Prostate gland (tissue), 2 donors: ENCODE measurements around the gene RIMBP3B. TPM values are rescaled to one million over a fixed set of nuclear protein-coding genes. Genes with fewer than 3 reads are reported as not detected.
A peak's percentile ranks its signal among the peaks of the same experiment; 100 is the strongest.
"Not testable (repeated sequence)": the region's sequence is repeated elsewhere in the genome, so short reads cannot be mapped to it uniquely, and the experiment has no call there.

Source experiments
- DNase-seq: peaks from one replicate; pipeline ENCODE4 v3.0.0-alpha.2; 2019; ENCODE audit warnings: low spot score
- H3K27ac ChIP-seq, 2 donors: fragments of 200-600 bp; sonication (generic); 2 replicates each; pipeline ENCODE4 v1.5.1; 2017 to 2019
- H3K27me3 ChIP-seq: fragments of 200-600 bp; sonication (generic); replicated peaks from 2 replicates; pipeline ENCODE4 v1.5.1; 2019; ENCODE audit not compliant: insufficient read depth
- H3K36me3 ChIP-seq, 2 donors: fragments of 200-600 bp; sonication (generic); 1 replicate in 1 of 2; 2 replicates in 1 of 2; pipeline versions ENCODE4 v1.5.1 to v1.8.1; 2017 to 2019
- H3K4me1 ChIP-seq: fragments of 200-600 bp; sonication (generic); replicated peaks from 2 replicates; pipeline ENCODE4 v1.5.1; 2019
- H3K4me3 ChIP-seq, 2 donors: fragments of 200-600 bp; sonication (generic); 2 replicates each; pipeline ENCODE4 v1.5.1; 2017 to 2019
- H3K9me3 ChIP-seq: fragments of 200-600 bp; sonication (generic); 2 replicates; pipeline ENCODE4 v1.5.1; 2017
- WGBS: methylation state at CpG from one replicate; pipeline ENCODE4 v1.1.5; 2018; 5-methylcytosine and 5-hydroxymethylcytosine counted together
- intact Hi-C: fragments of 100-400 bp; cut with DNase I; formaldehyde crosslinking; loops from one replicate; pipeline ENCODE4 v1.14.2; 2022
- total RNA-seq, 2 donors: library from RNA; depleted of rRNA; stranded (reverse); fragments of >200 nt; gene quantifications; one replicate each; pipeline ENCODE4 v1.1.0, GENCODE V29; 2016

RIMBP3B gene
- total RNA-seq, 2 donors from 2014 or later = not detected

- DNase-seq, H3K36me3 ChIP-seq, intact Hi-C loops, H3K4me1 ChIP-seq, H3K4me3 ChIP-seq, H3K9me3 ChIP-seq, H3K27me3 ChIP-seq, H3K27ac ChIP-seq: not testable (repeated sequence)
- WGBS = no CpG with 5 or more reads among the region's 9 CpGs
Measured at GRCh38 chr22:21390013-21390412, 6.5 kb downstream of the RIMBP3B start.

- DNase-seq, H3K9me3 ChIP-seq, H3K4me1 ChIP-seq, H3K36me3 ChIP-seq, H3K27me3 ChIP-seq, H3K27ac ChIP-seq, H3K4me3 ChIP-seq, intact Hi-C loops: not testable (repeated sequence)
- WGBS = no CpG with 5 or more reads among the region's 7 CpGs
Measured at GRCh38 chr22:21394613-21395012, 11.1 kb downstream of the RIMBP3B start.

GRCh38 chr22:21401197-21401969 lies 17.8 kb downstream of the RIMBP3B start:
- H3K36me3 ChIP-seq, H3K27me3 ChIP-seq, H3K4me1 ChIP-seq, DNase-seq, intact Hi-C loops, H3K27ac ChIP-seq, H3K9me3 ChIP-seq, H3K4me3 ChIP-seq: not testable (repeated sequence)
- WGBS = no CpG with 5 or more reads among the region's 21 CpGs

- H3K27ac ChIP-seq, H3K36me3 ChIP-seq, intact Hi-C loops, H3K9me3 ChIP-seq, H3K4me1 ChIP-seq, H3K27me3 ChIP-seq, H3K4me3 ChIP-seq, DNase-seq: not testable (repeated sequence)
- WGBS = 100% methylated on average over 1 of the region's 5 CpGs
Measured at GRCh38 chr22:21402763-21403314, 19.3 kb downstream of the RIMBP3B start.

GRCh38 chr22:21407139-21407538 lies 23.6 kb downstream of the RIMBP3B start:
- H3K4me3 ChIP-seq, H3K27me3 ChIP-seq, DNase-seq, H3K4me1 ChIP-seq, H3K36me3 ChIP-seq, intact Hi-C loops, H3K9me3 ChIP-seq, H3K27ac ChIP-seq: not testable (repeated sequence)
- 100% methylated on average over 1 of the region's 1 CpG for WGBS

GRCh38 chr22:21407792-21408191 lies 24.2 kb downstream of the RIMBP3B start:
- WGBS = 100% methylated on average over 1 of the region's 4 CpGs
- intact Hi-C loops, H3K27ac ChIP-seq, H3K36me3 ChIP-seq, H3K27me3 ChIP-seq, DNase-seq, H3K4me1 ChIP-seq, H3K4me3 ChIP-seq, H3K9me3 ChIP-seq: not testable (repeated sequence)

GRCh38 chr22:21416375-21416774 lies 32.8 kb downstream of the RIMBP3B start:
- H3K36me3 ChIP-seq, H3K27me3 ChIP-seq, H3K4me1 ChIP-seq, H3K4me3 ChIP-seq, H3K9me3 ChIP-seq, DNase-seq, intact Hi-C loops, H3K27ac ChIP-seq: not testable (repeated sequence)
- WGBS = 21% methylated on average over 7 of the region's 25 CpGs

GRCh38 chr22:21417227-21417746 lies 33.7 kb downstream of the RIMBP3B start, which contains the start of gene HIC2:
Gene HIC2 (plus strand): TSS chr22:21417371. CDS start chr22:21442832, 25,461 bp downstream.
- H3K27ac ChIP-seq, H3K27me3 ChIP-seq, intact Hi-C loops, DNase-seq, H3K9me3 ChIP-seq, H3K4me1 ChIP-seq, H3K36me3 ChIP-seq: not testable (repeated sequence)
- no CpG with 5 or more reads among the region's 81 CpGs for WGBS
- peak within 1 kb of the TSS; percentile 29 to 34 for H3K4me3 ChIP-seq

GRCh38 chr22:21417853-21418252 lies 34.3 kb downstream of the RIMBP3B start:
- intact Hi-C loops, H3K36me3 ChIP-seq, H3K27ac ChIP-seq, H3K9me3 ChIP-seq, DNase-seq, H3K4me1 ChIP-seq, H3K27me3 ChIP-seq: not testable (repeated sequence)
- 0% methylated on average over 7 of the region's 33 CpGs for WGBS
- H3K4me3 ChIP-seq = peak overlapping the region; percentile 29 to 34

- H3K36me3 ChIP-seq, H3K9me3 ChIP-seq, H3K4me3 ChIP-seq, H3K27me3 ChIP-seq, intact Hi-C loops, H3K27ac ChIP-seq, H3K4me1 ChIP-seq, DNase-seq: not testable (repeated sequence)
- 45% methylated on average over 5 of the region's 15 CpGs for WGBS
Measured at GRCh38 chr22:21418974-21419638, 35.6 kb downstream of the RIMBP3B start.

- H3K4me3 ChIP-seq, H3K4me1 ChIP-seq, H3K27ac ChIP-seq, intact Hi-C loops, H3K36me3 ChIP-seq, DNase-seq, H3K9me3 ChIP-seq, H3K27me3 ChIP-seq: not testable (repeated sequence)
- 12% methylated on average over 5 of the region's 19 CpGs for WGBS
Measured at GRCh38 chr22:21420180-21420763, 36.7 kb downstream of the RIMBP3B start.

GRCh38 chr22:21424084-21424709 lies 40.6 kb downstream of the RIMBP3B start:
- H3K36me3 ChIP-seq, DNase-seq, H3K27ac ChIP-seq, H3K27me3 ChIP-seq, intact Hi-C loops, H3K4me3 ChIP-seq, H3K4me1 ChIP-seq, H3K9me3 ChIP-seq: not testable (repeated sequence)
- no CpG with 5 or more reads among the region's 12 CpGs for WGBS
